HepG2 (cell line): Measurements from ENCODE around the gene NT5C. TPM values are rescaled to one million over a fixed set of nuclear protein-coding genes. Genes with fewer than 3 reads are reported as not detected.

Source experiments
- BORCS8-MEF2B ChIP-seq: sonication (generic); formaldehyde crosslinking; IDR thresholded peaks from 2 replicates; pipeline ENCODE4 v1.8.0; 2022; ENCODE audit warnings: mild to moderate bottlenecking, missing genetic modification reagents
- CTCF ChIP-seq: sonication (generic); formaldehyde crosslinking; IDR thresholded peaks from 2 replicates; pipeline ENCODE4 v1.5.0; 2020; ENCODE audit warnings: mild to moderate bottlenecking, missing genetic modification reagents, moderate library complexity
- EZH2 ChIP-seq: conservative IDR thresholded peaks from 2 replicates; pipeline ENCODE4 v1.6.1; 2012; ENCODE audit warnings: mild to moderate bottlenecking, low read depth, low read length, moderate library complexity
- FIP1L1 ChIP-seq: fragments of 200-400 bp; formaldehyde crosslinking; IDR thresholded peaks from 2 replicates; pipeline ENCODE4 v1.6.1; 2018; ENCODE audit warnings: low read depth, mild to moderate bottlenecking, low read length, moderate library complexity, borderline replicate concordance; ENCODE audit not compliant: insufficient read depth
- GMEB1 ChIP-seq: sonication (generic); formaldehyde crosslinking; IDR thresholded peaks from 2 replicates; pipeline ENCODE4 v1.5.1; 2020; ENCODE audit warnings: missing genetic modification reagents, mild to moderate bottlenecking, borderline replicate concordance
- HOXA3 ChIP-seq: sonication (generic); formaldehyde crosslinking; IDR thresholded peaks from 2 replicates; pipeline ENCODE4 v1.5.0; 2020; ENCODE audit warnings: missing genetic modification reagents
- IKZF1 ChIP-seq: fragments of 450-650 bp; IDR thresholded peaks from 2 replicates; pipeline ENCODE4 v1.7.1; 2016
- MED1 ChIP-seq: sonication (generic); formaldehyde crosslinking; IDR thresholded peaks from 2 replicates; pipeline ENCODE4 v1.4.0; 2020; ENCODE audit warnings: missing genetic modification reagents
- NBN ChIP-seq: fragments of 450-650 bp; conservative IDR thresholded peaks from 2 replicates; pipeline ENCODE4 v1.6.1; 2017
- NONO ChIP-seq, 2 experiments: fragments of 450-650 bp in 1 of 2; sonication (generic) in 1 of 2; formaldehyde crosslinking in 1 of 2; IDR thresholded peaks in 1 of 2; conservative IDR thresholded peaks in 1 of 2; 2 replicates each; pipeline versions ENCODE4 v1.6.1 to v1.8.0; 2017 to 2022; ENCODE audit warnings: mild to moderate bottlenecking in 1 of 2, missing genetic modification reagents in 1 of 2, moderate library complexity in 1 of 2
- PAWR ChIP-seq: sonication (generic); formaldehyde crosslinking; IDR thresholded peaks from 2 replicates; pipeline ENCODE4 v1.4.0; 2020; ENCODE audit warnings: missing genetic modification reagents, mild to moderate bottlenecking, borderline replicate concordance
- PHF21A ChIP-seq: sonication (generic); formaldehyde crosslinking; IDR thresholded peaks from 2 replicates; pipeline ENCODE4 v1.5.0; 2020; ENCODE audit warnings: mild to moderate bottlenecking, missing genetic modification reagents
- RELA ChIP-seq: sonication (generic); formaldehyde crosslinking; IDR thresholded peaks from 2 replicates; pipeline ENCODE4 v1.4.0; 2020; ENCODE audit warnings: missing genetic modification reagents
- SRY ChIP-seq: sonication (generic); formaldehyde crosslinking; IDR thresholded peaks from 2 replicates; pipeline ENCODE4 v1.8.0; 2022; ENCODE audit warnings: mild to moderate bottlenecking, missing genetic modification reagents
- ZHX1 ChIP-seq: sonication (generic); formaldehyde crosslinking; IDR thresholded peaks from 2 replicates; pipeline ENCODE4 v1.8.1; 2022; ENCODE audit warnings: low read depth, mild to moderate bottlenecking, missing genetic modification reagents
- ZNF124 ChIP-seq: sonication (generic); formaldehyde crosslinking; IDR thresholded peaks from 2 replicates; pipeline ENCODE4 v1.4.0; 2020; ENCODE audit warnings: missing genetic modification reagents
- ZNF282 ChIP-seq: fragments of 450-650 bp; IDR thresholded peaks from 2 replicates; pipeline ENCODE4 v1.6.1; 2018; ENCODE audit not compliant: partially characterized antibody
- ZNF414 ChIP-seq: sonication (generic); formaldehyde crosslinking; IDR thresholded peaks from 2 replicates; pipeline ENCODE4 v1.5.0; 2020; ENCODE audit warnings: missing genetic modification reagents
- ZNF589 ChIP-seq: sonication (generic); formaldehyde crosslinking; conservative IDR thresholded peaks from 2 replicates; pipeline ENCODE4 v1.8.0; 2022; ENCODE audit warnings: mild to moderate bottlenecking, moderate library complexity, missing genetic modification reagents
- ZSCAN9 ChIP-seq: IDR thresholded peaks from 2 replicates; pipeline ENCODE4 v1.6.1; 2016; ENCODE audit warnings: borderline replicate concordance
- polyA plus RNA-seq, 8 experiments: library from polyadenylated mRNA; depleted of rRNA in 3 of 8; stranded (reverse) in 7 of 8; unstranded in 1 of 8; fragments of >200 nt; fragmentation: Illumina TruSeq in 4 of 8; extraction: Trizol in 4 of 8; gene quantifications; 2 replicates each; pipeline versions ENCODE4 v1.2.1 to v1.2.3, GENCODE V29; 2011 to 2016; ENCODE audit warnings: low read depth in 4 of 8, missing spikeins in 1 of 8, mixed read lengths in 1 of 8; ENCODE audit not compliant: insufficient read depth in 1 of 8
- total RNA-seq, 5 experiments: library from RNA; depleted of rRNA; stranded (reverse); fragments of >200 nt; fragmentation: Illumina TruSeq; extraction: Trizol; gene quantifications; 2 replicates each; pipeline ENCODE4 v1.2.3, GENCODE V29; 2016; ENCODE audit warnings: low read depth in 1 of 5

NT5C gene
- total and polyA plus RNA-seq, 2 of the 13 experiments (the other 11 are each of a cell fraction or from before 2014, with no cell fraction given), result 42.8 to 48.6 TPM

DNA sequence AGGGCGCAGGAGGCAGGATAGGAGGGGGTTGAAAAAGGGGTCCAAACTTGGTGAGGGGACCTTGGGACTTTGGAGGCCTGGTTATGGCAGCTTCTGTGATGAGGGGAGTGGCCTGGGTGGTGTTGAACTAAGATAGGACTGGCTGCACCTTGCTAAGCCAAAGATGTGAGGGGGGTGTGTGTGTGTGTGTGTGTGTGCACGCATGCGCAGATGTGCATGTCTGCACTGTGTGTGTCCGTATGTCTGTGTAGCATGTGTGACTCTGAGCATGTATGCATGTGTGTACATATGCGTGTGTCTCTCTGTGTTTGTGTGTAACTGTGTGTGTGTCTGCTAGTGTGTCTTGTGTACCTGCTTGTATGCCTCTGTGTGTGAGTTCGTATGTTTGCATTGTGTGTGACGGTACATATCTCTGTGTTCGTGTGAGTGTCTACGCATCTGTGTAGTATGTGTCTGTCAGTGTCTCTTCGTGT lies 39.7 kb downstream of the NT5C start (continued):
- TF ChIP-seq ZSCAN9 (CRISPR knock-in tag), result no peak
- TF ChIP-seq NONO (IDR thresholded peaks at IDR 0.05), result peak; percentile 68; the same call in 1 of the 2 replicates
- no peak; the same call in 1 of the 2 replicates for TF ChIP-seq NONO (CRISPR knock-in tag; conservative IDR thresholded peaks at IDR 0.05)
- TF ChIP-seq PHF21A (CRISPR knock-in tag), result no peak
- TF ChIP-seq SRY (CRISPR knock-in tag), result no peak
- peak; percentile 86 for TF ChIP-seq ZNF282
- no peak for TF ChIP-seq EZH2
- no peak for TF ChIP-seq BORCS8-MEF2B (CRISPR knock-in tag)
- 0 out of 2 replicates have a peak, but pooled peaks have one; percentile 71 for TF ChIP-seq NBN
- TF ChIP-seq RELA, result no peak
- 0 out of 2 replicates have a peak, but pooled peaks have one; percentile 19 for TF ChIP-seq HOXA3 (CRISPR knock-in tag)
- TF ChIP-seq ZHX1 (CRISPR knock-in tag), result no peak
- TF ChIP-seq ZNF414 (CRISPR knock-in tag), result no peak
- TF ChIP-seq MED1 (CRISPR knock-in tag), result no peak
- no peak for TF ChIP-seq GMEB1 (CRISPR knock-in tag)
- no peak for TF ChIP-seq FIP1L1
- 0 out of 2 replicates have a peak, but pooled peaks have one; percentile 23 for TF ChIP-seq PAWR
- 0 out of 2 replicates have a peak, but pooled peaks have one; percentile 39 for TF ChIP-seq ZNF589 (CRISPR knock-in tag)
- no peak; the same call in 1 of the 2 replicates for TF ChIP-seq CTCF (CRISPR knock-in tag)
- TF ChIP-seq ZNF124 (CRISPR knock-in tag), result no peak
- TF ChIP-seq IKZF1, result 0 out of 2 replicates have a peak, but pooled peaks have one; percentile 57
